HEK293 (cell line): Measurements from ENCODE around the gene ZNF554.

Experiments
- CTCF ChIA-PET: fragments of 350-600 bp; formaldehyde crosslinking; extraction: SDS; loops from one replicate; lab custom pipeline; 2021; ENCODE audit warnings: antibody characterized with exemption; lab: Yijun Ruan, JAX
- POLR2A ChIA-PET: fragments of 300-600 bp; formaldehyde crosslinking; extraction: SDS; loops from one replicate; lab custom pipeline; 2020; ENCODE audit warnings: antibody characterized with exemption, inconsistent platforms; lab: Yijun Ruan, JAX
- H3K27ac ChIP-seq: fragments of 200-500 bp; sonication (Bioruptor generic); 2 replicates; pipeline ENCODE4 v1.5.1; 2014; ENCODE audit warnings: low read depth, low read length, control low read depth, inconsistent platforms; ENCODE audit errors: extremely low read depth
- H3K36me3 ChIP-seq, 2 experiments: fragments of 200-500 bp in 1 of 2; sonication (Bioruptor generic) in 1 of 2; 1 replicate in 1 of 2; 2 replicates in 1 of 2; pipeline ENCODE4 v1.5.1; 2014 to 2017; ENCODE audit warnings: inconsistent platforms in 2 of 2, low read length in 2 of 2; ENCODE audit not compliant: control insufficient read depth in 2 of 2, insufficient read depth in 1 of 2
- H3K4me1 ChIP-seq: fragments of 200-500 bp; sonication (Bioruptor generic); 2 replicates; pipeline ENCODE4 v1.5.1; 2014; ENCODE audit warnings: mild to moderate bottlenecking, low read length, inconsistent platforms; ENCODE audit not compliant: control insufficient read depth, insufficient read depth
- H3K4me3 ChIP-seq: 2 replicates; pipeline ENCODE4 v1.5.1; 2011; ENCODE audit warnings: low read depth, mild to moderate bottlenecking, control low read depth, low read length, moderate library complexity
- H3K9me3 ChIP-seq: fragments of 200-500 bp; sonication (Bioruptor generic); 2 replicates; pipeline ENCODE4 v1.5.1; 2014; ENCODE audit warnings: low read depth, low read length, inconsistent platforms; ENCODE audit not compliant: control insufficient read depth, insufficient read depth
- BCL11A ChIP-seq: fragments of 450-650 bp; formaldehyde crosslinking; IDR thresholded peaks from 2 replicates; pipeline ENCODE4 v1.5.1; 2016; ENCODE audit warnings: low read depth, missing biosample characterization, missing genetic modification characterization
- CTCF ChIP-seq: fragments of 450-650 bp; formaldehyde crosslinking; IDR thresholded peaks from 2 replicates; pipeline ENCODE4 v1.5.1; 2016; ENCODE audit warnings: missing biosample characterization, missing genetic modification characterization
- GLI4 ChIP-seq: fragments of 450-650 bp; formaldehyde crosslinking; IDR thresholded peaks from 2 replicates; pipeline ENCODE4 v1.5.1; 2016; ENCODE audit warnings: missing biosample characterization, missing genetic modification characterization
- INSM2 ChIP-seq: fragments of 450-650 bp; formaldehyde crosslinking; IDR thresholded peaks from 2 replicates; pipeline ENCODE4 v1.5.1; 2016; ENCODE audit warnings: missing biosample characterization, missing genetic modification characterization
- PRDM1 ChIP-seq: fragments of 450-650 bp; formaldehyde crosslinking; IDR thresholded peaks from 2 replicates; pipeline ENCODE4; 2016; ENCODE audit warnings: missing biosample characterization, missing genetic modification characterization
- TCF7L2 ChIP-seq: IDR thresholded peaks from 2 replicates; pipeline ENCODE4 v1.6.1; 2011; ENCODE audit warnings: low read depth, mild to moderate bottlenecking, inconsistent platforms, low read length, moderate library complexity, borderline replicate concordance
- ZBTB26 ChIP-seq: fragments of 450-650 bp; formaldehyde crosslinking; optimal IDR thresholded peaks from 2 replicates; pipeline ENCODE3; 2016; ENCODE audit warnings: missing biosample characterization, mild to moderate bottlenecking, missing genetic modification characterization
- ZBTB6 ChIP-seq: fragments of 450-650 bp; formaldehyde crosslinking; IDR thresholded peaks from 2 replicates; pipeline ENCODE4 v1.5.1; 2017; ENCODE audit warnings: missing biosample characterization, missing genetic modification characterization
- ZNF19 ChIP-seq: fragments of 450-650 bp; formaldehyde crosslinking; IDR thresholded peaks from 2 replicates; pipeline ENCODE4; 2016; ENCODE audit warnings: missing biosample characterization, missing genetic modification characterization, low read depth
- ZNF24 ChIP-seq: fragments of 450-650 bp; formaldehyde crosslinking; IDR thresholded peaks from 2 replicates; pipeline ENCODE4 v1.5.1; 2016; ENCODE audit warnings: missing biosample characterization, missing genetic modification characterization
- ZNF280D ChIP-seq: fragments of 450-650 bp; formaldehyde crosslinking; IDR thresholded peaks from 2 replicates; pipeline ENCODE4 v1.5.1; 2016; ENCODE audit warnings: missing biosample characterization, missing genetic modification characterization
- ZNF354C ChIP-seq: fragments of 450-650 bp; formaldehyde crosslinking; IDR thresholded peaks from 2 replicates; pipeline ENCODE4 v1.5.1; 2016; ENCODE audit warnings: missing biosample characterization, missing genetic modification characterization, low read depth, borderline replicate concordance
- ZNF391 ChIP-seq: fragments of 450-650 bp; formaldehyde crosslinking; IDR thresholded peaks from 2 replicates; pipeline ENCODE4 v1.5.1; 2016; ENCODE audit warnings: low read depth, missing biosample characterization, missing genetic modification characterization, borderline replicate concordance
- ZNF426 ChIP-seq: fragments of 450-650 bp; formaldehyde crosslinking; IDR thresholded peaks from 2 replicates; pipeline ENCODE4 v1.5.1; 2017; ENCODE audit warnings: missing biosample characterization, missing genetic modification characterization, mild to moderate bottlenecking, inconsistent platforms, moderate library complexity
- ZNF510 ChIP-seq: fragments of 450-650 bp; formaldehyde crosslinking; IDR thresholded peaks from 2 replicates; pipeline ENCODE4 v1.5.1; 2018; ENCODE audit warnings: mild to moderate bottlenecking, missing genetic modification characterization, missing biosample characterization; ENCODE audit not compliant: insufficient replicate concordance
- ZNF843 ChIP-seq: fragments of 450-650 bp; formaldehyde crosslinking; IDR thresholded peaks from 2 replicates; pipeline ENCODE4 v1.5.1; 2016; ENCODE audit warnings: missing biosample characterization, missing genetic modification characterization
- ZSCAN4 ChIP-seq: fragments of 450-650 bp; formaldehyde crosslinking; IDR thresholded peaks from 2 replicates; pipeline ENCODE4 v1.5.1; 2017; ENCODE audit warnings: missing biosample characterization, missing genetic modification characterization

The ZNF554 gene

GRCh38 chr19:2885736-2886135 is 66.1 kb downstream of the ZNF554 start:
- Histone ChIP-seq H3K9me3 (no peaks in the 10 kb centered on the region), H3K27ac (no peak overlapping the region), H3K36me3 (no peaks in the 10 kb centered on the region), H3K4me1 (no peaks in the 10 kb centered on the region)
- ChIA-PET POLR2A (no interaction called here), CTCF (interaction anchor here (0.6 to 2.7 kb wide), 2 partner anchors 64 to 136 kb away, joined by 3 to 13 read pairs; no protein-coding TSS in a partner anchor)
- TF ChIP-seq GLI4 (tag by site-specific recombination) (no peak), ZNF354C (tag by site-specific recombination) (no peak), ZNF426 (tag by site-specific recombination) (no peak), ZBTB6 (tag by site-specific recombination) (no peak), ZNF24 (tag by site-specific recombination) (no peak), ZNF391 (tag by site-specific recombination) (no peak), ZNF510 (no peak), ZBTB26 (tag by site-specific recombination) (no peak), TCF7L2 (no peak), ZSCAN4 (tag by site-specific recombination) (no peak), BCL11A (tag by site-specific recombination) (no peak), ZNF843 (no peak), ZNF280D (tag by site-specific recombination) (no peak), CTCF (tag by site-specific recombination) (no peak), INSM2 (tag by site-specific recombination) (no peak), ZNF19 (tag by site-specific recombination) (no peak), PRDM1 (tag by site-specific recombination) (no peak)
- TF ChIP-seq, all 188 proteins: peak for 0
- no peak overlapping the region for H3K4me3 ChIP-seq
